Stimulated activated CD4-positive, alpha-beta T cell treated with anti-CD3 and anti-CD28 coated beads, Interleukin-15, amount 100 ng/mL, for 24 hours (primary cell): ENCODE data around the gene SERPINE2.
A peak's percentile ranks its signal among the peaks of the same experiment; 100 is the strongest.

Experiments used
- DNase-seq: peaks from one replicate; pipeline ENCODE4 v3.0.0-alpha.2; 2020

SERPINE2 gene, protein sequence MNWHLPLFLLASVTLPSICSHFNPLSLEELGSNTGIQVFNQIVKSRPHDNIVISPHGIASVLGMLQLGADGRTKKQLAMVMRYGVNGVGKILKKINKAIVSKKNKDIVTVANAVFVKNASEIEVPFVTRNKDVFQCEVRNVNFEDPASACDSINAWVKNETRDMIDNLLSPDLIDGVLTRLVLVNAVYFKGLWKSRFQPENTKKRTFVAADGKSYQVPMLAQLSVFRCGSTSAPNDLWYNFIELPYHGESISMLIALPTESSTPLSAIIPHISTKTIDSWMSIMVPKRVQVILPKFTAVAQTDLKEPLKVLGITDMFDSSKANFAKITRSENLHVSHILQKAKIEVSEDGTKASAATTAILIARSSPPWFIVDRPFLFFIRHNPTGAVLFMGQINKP

DNA sequence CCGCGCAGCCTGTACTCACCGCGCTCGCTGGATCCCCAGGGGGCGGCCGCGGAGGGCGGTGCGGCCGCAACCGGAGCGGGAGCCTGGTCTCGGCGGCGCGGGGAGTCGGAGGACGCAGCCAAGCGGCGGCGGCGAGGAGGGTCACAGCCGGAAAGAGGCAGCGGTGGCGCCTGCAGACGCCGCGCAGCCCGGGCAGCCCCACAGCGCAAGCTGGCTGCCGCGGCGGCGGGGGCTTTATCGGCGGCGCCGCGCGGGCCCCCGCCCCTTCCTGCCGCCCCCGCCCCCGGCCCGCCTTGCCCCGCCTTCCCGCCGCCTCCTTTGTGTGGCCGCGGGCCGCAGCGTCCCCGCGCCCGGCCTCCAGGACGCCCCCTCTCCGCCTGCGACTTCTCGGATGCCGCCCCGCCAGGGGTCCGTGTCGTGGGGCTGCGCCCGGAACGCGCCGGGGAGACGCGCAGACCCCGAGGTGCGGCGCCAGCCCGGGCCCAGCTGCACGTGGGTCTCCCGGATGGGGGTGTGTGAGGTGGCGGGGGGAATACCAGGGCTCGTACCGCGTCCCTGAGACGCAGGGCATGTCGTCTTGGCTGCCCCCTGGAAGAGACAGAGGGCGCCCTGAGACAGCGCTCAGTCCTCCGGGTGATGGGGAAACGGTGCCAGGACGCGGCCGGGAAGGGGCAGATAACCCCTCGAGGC lies at the start of gene SERPINE2:
Gene SERPINE2 (minus strand): TSS at position 207 of the 690 bp plus-strand sequence. CDS start 37,386 bp downstream, outside the sequence.
- peak; percentile 71 for DNase-seq

DNA sequence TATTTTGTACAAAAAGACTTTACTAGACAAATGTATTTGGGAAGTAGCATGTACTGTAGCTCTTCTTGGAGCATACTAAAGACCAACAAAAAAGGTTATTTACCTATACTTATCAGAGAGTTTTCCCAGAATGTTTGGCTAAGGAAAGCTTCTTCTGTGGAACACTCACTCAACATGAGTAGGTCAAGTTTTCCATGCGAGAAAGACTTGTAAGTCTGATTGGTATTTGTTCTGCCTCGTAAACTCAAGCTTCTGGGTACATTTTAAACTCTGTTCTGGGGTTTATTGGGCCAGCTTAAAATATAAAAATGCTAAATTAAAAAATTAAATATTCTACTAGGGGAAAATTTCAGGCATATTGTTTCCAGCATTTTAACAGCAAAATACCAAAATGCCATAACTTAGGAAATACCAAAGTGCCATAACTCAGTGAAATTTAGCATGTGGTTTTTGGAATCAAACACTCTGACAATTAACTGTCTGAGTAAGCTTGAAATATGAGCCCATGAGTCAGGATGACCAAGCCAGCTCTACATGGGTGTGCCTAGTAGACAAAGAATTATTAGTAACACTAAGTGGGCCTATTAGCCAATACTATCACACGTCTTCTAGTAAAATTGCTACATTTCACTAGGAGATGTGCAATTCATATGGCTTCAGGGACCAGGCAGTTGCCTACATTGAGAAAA lies 47.3 kb upstream of the SERPINE2 start:
- no peak for DNase-seq

DNA sequence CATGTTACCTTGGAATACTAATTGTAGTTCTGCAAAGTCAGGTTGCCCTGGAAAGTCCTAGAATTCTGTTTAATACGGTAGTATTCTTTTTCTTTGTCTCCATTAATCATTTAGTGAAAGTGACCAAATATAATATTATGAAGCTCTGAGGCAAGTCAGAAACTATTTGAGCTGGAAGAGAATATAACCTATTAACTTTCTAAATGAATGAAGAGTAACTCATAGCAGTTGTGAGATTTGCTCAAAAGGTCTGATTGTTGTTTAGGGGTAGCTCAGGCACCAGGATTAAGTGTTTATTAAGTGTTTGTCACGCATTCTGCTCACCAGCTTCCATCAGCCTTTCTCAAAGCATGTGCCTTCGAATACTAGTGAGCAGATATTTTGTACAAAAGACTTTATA lies 46.7 kb upstream of the SERPINE2 start:
- no peak for DNase-seq

DNA sequence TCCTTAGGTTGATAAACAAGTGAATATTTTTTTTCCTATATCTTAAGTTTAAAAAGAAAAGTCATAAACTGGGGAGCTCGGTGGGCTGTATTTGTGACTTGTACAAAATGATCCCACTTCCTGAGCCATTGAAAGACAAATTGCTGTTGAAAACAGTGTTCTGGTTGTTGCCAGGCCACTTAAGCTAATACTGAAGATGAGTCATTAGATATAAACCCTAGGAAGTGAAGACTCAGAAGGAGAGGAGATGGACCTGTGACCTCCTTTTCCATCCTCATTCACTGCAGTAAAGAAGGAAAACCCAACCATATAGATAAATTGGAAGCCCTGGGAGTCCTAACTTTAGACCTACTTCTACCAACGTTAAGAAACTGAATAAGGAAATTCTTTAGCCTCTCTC lies 46.2 kb upstream of the SERPINE2 start:
- no peak for DNase-seq

DNA sequence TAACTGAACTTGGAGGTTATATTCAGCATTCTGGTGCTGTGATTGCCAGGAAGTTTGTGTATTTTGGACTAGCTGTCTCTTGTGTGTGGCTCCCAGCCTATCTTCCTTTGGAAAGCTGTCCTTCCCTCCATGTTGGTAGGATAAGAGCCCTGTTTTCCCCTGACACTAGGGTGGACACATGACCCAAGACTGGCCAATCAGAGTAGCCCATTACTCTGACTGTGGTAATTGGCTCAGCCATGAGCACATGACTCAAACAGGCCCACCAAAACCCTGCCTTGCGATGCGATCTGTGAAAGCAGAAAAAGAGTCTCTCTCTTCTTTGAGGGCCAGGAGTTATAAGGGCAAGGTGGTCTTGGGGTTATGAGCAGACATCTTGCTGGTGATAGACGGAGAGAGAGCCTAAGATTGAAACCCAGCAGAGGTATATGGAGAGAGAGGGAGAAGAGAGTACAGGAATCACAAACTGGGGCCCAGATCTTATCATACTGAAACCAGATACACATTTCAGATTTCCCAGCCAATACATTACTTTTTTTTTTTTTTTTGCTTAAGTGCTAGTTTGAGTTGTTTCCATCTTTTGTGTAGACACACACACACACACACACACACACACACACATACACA lies 45.3 kb upstream of the SERPINE2 start:
- no peak for DNase-seq

DNA sequence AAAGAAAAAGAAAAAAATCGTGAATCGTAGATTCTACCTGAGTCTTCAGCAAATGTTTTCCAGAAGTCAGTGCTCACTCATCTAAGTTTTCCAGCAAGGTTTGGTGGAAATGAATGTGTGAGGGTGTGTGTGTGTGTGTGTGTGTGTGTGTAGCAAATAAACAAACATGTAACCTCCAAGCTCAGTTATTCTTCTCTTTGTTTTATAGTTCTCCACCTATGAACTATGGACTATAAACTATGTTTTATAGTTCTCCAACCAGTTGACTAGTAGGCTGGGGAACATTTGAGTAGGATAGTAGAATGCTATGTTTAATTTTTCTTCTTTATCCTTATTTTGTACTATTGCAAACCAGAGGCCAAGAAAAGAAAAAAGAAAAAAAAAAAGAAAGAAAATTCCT lies 44.6 kb upstream of the SERPINE2 start:
- no peak for DNase-seq

DNA sequence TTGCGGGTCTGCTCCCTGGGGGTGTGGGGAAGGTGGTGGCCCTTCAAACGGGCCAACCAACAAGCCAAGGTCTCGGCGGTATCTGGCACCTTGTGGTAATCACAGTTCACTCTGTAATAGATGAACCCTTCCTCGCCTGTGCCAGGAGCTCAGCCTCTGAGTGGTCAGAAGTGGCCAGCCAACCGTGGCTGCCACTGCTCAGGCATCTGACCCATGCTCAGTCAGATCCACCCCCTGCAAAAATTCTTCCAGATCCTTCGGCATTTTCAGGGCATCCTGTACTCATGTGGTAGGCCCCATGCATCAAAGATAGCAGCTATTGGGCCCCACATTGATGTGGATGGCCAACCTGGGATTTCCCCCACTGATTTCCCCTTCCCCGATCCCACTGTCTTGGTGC lies 39.6 kb upstream of the SERPINE2 start:
- DNase-seq: no peak

DNA sequence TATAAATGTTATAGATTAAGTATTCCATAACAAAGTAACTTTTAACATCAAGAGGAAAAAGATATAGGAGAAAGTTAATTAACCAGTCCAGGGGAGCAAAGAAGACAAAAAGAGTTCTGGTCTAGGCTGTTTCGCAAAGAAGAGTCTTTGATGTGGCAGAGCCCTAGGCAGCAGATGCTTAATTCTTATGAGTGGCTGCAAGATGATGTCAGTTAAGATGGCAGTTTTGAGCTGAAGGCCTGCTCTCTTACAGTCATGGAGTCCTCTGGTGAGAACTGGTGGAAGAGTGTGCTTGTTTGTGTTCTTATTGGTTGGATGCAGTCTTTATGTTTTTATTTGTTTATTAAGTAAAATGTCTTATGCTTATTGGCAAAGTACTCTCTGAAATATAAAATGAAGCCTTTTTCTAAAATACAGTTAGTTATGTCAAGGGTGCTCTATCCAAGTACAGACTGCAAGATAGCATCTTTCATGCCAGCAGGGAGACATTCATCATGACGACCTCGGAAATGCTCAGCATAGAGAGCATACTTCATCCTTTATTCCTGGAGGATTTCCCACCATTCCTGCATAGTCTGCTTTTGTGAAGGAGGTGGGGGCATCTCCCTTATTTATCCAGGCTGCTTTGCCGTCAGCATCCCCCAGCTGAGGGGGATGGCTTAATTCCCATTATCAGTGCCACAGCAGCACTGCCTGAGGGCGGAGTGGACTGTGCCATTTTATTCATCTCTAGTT lies 38.9 kb upstream of the SERPINE2 start:
- DNase-seq: no peak

DNA sequence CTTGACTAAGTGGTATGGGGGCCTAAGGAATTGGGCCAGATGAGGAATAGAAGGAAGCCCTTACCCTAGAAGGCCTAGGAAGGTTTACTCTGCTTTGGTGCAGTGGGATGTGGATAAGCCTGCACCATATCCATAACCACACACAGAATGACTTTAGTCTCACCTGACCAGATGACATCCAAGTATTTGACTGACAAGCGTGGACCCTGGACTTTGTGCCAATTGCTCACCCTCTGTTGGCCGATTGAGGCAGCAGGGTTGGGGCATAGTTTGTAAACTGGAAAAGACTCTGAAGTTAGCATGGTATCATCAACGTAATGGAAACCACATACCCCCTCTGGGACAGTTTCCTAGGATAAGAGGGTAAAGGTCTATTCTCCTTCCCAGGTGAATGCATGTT lies 36.5 kb upstream of the SERPINE2 start:
- no peak for DNase-seq

DNA sequence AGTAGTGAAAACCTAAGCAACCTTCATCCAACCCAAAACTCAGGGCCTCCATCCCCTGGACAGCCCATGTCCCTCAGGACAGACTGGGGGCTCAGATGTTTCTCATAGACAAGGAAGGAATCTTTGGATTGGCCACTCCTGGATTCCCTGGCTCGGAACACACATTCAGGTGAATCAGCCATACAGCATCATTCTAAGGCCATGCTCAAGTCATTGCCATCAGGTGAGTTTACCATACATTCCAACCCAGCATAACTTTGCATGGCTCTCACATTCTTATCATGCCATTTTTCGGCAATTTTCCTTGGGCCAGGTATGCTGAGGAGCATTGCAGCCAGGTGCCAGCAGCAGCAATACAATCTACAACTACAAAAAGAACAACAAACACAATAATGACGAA lies 34.6 kb upstream of the SERPINE2 start:
- DNase-seq: no peak

DNA sequence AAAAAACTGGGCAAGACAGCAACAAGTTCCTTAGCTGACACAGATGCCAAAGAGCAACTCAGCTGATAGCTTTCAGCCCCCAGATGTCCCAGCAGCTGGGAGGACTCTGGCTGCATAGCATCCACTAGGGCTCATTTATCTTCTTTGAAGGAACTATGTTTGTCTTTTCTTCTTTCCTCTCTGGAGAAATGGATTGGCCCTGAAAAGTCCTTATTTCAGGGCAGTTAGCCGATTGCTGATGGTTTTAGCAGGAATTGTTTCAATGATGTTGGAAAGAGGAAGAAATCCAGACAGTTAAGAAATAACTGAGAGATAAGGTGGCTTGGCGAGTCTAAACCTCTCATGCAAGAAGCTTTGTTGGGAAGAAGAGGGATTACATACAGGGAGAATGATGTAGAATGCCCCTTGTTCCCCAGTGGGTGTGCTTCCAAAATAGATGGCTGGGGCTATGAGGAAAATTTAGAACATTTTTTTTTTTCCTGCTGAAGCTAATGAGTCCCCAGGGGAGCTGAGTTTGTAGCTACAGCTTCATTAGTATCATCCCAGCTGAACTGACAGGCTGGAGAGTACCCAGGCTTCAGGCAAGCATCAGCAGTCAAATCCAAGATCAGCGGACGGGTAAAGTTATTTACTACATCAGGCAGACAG lies 33.6 kb upstream of the SERPINE2 start:
- no peak for DNase-seq

DNA sequence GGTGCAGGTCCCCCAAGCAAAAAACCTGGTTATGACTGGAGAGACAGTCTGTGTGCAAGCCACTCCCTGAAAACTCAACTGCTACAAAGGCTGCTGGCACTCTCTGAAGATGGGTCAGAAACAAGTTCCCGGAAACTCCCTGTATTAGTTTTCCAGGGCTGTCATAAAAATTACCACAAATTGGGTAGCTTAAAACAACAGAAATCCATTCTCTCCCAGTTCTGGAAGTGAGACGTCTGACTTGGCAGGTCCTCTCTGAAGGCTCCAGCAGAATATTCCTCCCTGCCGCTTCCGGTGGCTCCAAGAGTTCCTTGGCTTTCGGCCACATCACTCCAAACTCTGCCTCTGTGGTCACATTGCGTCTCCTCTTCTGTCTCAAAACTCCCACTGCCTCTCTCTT lies 30.1 kb upstream of the SERPINE2 start:
- no peak for DNase-seq

DNA sequence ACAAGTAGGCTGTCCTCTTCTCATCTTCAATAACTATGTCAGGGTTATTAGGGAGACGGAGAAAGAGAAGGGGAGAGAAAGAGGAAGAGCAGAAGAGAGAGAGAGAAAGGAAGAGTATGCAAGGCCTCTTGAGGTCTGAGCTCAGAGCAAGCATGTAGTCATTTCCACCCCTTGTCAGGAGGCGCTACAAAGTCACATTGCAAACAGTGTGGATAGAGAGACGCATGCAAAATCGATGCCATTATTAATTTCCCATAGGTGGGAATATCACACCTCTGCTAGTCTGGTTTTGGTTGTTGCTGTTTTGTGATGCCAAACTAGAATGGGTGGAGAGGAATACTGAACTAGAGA lies 24.2 kb upstream of the SERPINE2 start:
- no peak for DNase-seq

DNA sequence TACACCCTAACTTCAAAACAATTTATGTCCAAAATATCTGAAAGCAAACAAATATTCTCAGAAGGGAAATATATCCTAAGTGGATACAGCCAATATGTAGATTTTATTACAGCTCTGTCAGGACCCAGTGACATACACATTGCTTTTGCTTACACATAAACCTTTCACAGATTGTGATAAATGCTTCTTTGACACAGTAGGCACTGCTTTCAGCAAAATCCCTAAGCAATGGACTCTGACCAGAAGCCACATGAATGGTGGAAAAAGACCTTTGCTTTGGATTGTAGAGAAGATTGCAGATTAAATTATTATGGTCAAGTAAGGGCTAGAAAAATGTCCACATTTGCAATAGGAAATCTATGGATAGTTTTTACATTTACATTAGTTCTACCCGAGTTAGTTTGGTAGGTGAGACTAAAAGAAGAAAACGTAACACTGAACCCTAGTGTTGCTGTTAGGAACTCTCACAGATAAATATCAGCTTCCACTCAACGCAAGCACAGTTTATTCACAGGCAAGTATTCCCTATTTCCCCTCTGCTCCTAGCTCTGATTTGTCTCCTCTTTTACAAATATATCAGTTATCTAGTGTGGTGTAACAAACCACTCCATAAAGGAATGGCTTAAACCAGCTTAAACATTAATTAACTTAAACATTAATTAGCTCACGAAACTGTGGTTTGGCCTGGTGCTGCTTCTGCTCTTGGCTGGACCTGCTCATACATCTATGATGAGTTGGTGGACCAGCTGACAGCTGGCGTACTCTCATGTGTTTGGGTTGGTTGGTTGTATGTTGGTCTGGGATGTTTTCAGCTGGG lies 23.6 kb upstream of the SERPINE2 start:
- DNase-seq: no peak

DNA sequence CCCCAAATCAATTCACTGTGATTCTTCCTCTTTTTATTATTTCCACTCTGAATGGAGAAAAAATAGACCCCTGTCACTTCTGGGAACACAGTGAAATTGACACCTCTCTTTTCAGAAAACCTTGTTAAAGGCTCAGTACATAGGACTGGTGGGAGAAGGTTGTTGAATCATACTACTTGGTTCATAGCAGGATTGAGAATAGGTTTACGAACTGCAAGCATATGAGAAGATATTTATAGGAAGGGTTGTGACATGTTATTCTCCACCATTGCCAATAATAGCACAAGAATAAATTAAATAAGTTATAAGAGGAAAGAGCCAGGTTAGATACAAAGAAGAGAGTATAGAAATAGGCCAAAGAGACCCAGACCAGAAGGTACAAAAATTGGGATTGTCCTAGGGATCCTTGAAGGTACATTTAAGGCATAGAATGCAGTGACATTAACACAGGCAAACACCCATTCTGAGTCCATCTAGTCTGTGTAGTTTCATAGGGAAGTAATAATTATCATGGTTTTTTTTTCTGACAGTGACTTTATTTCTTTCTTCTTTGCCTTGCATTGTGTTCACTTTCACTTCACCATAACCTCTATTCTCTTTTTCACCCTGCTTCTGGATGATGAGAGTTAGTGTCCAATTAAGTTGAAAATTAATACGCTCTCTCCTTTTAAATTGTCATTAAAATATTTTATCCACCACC lies 21.8 kb upstream of the SERPINE2 start:
- DNase-seq: no peak

DNA sequence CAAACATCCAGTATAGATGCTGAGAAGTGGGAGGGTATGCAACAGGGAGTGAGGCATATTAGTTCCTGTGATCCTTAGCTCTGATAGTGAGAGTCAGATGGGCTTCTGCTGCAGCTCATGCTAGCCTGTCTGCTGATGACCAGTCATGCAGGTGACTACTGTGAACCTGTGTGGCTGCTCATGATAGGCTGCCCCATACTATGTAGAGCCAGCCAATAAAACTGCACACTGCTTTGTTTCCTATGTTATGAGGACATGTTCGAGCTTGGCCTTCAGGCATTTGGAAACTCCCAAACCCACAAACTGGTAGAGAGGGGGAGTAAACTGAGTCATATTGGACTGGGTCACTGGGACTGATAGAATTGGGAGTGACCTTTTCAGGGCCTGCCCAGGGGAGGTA lies 20.1 kb upstream of the SERPINE2 start:
- no peak for DNase-seq

DNA sequence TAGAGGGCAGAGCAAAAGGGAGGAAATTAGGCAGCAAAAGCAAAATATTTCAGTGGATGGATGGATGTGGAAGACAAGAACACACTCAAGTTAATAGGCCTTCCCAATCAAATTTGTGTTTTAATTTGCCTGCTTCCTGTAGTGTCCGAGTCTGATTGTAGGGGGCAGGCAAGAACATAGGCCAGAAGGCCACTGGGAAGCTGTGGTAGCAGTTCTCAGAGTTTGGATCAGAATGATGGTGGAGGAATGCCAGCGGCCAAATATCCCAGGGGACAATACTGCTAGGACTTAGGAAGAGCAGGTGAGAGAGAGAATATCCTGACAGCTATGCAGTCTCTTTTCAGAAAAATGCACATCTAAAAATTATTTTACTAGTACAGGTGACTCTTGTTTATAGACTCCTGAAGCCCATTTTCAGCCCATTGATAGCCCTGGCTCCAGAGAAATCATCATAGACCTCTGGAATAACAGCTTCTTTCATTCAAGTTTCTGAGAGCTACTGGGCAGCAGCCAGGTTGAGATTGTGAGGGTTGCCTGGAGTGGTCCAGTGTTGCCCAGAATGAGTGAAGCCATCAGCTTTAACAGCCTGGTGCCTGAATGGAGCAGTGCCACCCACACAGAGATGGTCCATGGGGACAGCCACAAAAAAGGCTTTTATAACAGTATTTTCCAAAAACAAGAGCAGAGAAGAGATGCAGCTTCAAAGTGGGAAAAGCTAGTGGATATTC lies 19.1 kb upstream of the SERPINE2 start:
- no peak for DNase-seq

DNA sequence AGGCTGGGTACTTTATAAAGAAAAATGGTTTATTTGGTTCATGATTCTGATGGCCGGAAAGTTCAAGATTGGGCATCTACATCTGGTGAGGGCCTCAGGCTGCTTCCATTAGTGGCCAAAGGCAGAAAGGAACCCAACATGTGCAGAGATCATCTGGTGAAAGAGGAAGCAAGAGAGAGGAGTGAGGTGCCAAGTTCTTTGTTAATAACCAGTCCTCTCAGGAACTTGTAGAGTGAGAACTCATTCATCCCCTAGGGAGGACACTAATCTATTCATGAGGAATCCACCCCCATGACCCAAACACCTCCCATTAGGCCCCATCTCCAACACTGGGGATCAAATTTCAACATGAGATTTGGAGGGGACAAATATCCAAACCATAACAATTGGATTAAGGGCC lies 17.8 kb upstream of the SERPINE2 start:
- DNase-seq: no peak

DNA sequence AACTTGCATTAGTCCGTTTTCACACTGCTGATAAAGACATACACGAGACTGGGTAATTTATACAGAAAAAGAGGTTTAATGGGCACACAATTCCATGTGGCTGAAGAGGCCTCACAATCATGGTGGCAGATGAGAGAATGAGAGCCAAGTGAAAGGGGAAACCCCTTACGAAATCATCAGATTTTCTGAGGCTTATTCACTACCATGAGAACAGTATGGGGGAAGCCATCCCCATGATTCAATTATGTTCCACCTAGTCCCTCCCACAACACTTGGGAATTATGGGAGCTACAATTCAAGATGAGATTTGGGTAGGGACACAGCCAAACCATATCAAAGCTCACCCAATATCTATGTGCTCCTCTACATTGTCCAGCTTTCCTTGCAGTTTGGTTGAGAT lies 16.0 kb upstream of the SERPINE2 start:
- DNase-seq: no peak

DNA sequence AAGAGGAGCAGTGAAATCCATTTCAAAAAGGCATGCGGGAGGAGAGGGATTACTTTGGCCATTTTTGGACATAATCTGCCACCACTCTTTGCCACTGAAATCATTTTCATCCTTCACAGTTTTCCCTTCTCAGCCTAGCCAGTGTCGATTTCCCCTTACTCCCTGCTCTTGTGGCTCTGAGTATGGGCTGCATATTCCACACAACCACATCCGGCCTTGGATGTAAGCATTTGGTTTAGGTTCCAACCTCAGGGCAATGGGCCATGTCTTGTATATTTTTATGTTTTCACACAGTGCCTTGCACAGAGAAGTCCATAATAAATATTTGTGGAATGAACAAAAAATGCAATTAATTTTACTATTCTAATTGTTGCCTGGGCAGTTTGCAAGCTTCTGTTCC lies 7.7 kb upstream of the SERPINE2 start:
- DNase-seq: no peak
